ENCODE measurements around the gene ODF2.
"Not testable (repeated sequence)": the region's sequence is repeated elsewhere in the genome, so short reads cannot be mapped to it uniquely, and the experiment has no call there.

ODF2 gene

GRCh38 chr9:128420060-128420650 is 35.7 kb upstream of the ODF2 start:
- in situ Hi-C loops (cut with MboI; ENCODE audit: low sequenced_read_pairs, unreplicated experiment), result no loop called here
- peak; percentile 95 for DNase-seq (ENCODE audit: low spot score)
- TF ChIP-seq CTCF (IDR thresholded peaks at IDR 0.05; ENCODE audit: borderline replicate concordance, control extremely low read depth, extremely low read depth, insufficient read depth, missing control alignments), result peak; percentile 92

DNA sequence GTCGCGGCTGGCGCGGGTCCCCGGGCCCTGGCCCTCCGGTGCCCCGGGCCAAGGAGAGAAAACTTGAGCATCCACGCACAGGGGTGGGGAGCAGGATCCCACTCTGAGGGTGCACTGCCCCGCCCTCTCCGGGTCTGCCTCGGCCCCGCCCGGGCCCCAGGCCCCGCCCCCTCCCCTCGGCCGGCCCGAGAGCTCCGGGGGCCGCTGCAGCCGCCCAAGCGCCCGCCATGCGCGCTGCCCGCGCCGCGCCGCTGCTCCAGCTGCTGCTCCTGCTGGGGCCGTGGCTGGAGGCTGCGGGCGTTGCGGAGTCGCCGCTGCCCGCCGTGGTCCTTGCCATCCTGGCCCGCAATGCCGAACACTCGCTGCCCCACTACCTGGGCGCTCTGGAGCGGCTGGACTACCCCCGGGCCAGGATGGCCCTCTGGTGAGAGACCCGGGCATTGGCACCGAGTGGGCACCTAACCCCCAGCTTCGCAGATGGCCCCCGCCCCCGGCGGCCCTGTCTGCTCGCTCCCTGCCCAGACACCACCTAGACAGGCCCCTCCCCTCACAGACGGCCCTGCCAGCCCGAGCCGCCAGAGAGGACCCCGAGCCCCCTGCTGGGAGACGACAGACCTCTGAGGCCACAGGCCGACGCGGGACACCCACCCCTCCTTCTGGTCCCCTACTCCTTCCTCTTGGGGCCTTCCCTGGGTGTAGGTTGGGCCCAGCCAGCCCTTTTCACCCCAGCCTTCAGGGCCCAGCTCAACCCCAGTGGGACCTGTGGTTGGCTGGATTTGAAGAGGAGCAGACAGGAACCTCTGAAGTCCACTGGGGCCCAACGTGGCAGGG is 34.9 kb upstream of the ODF2 start, which contains the start of gene CERCAM:
Gene CERCAM, plus strand, starts transcription at position 207 of the 831 bp plus-strand sequence. Its CDS starts 21 bp downstream, at position 228.
- peak; percentile 92 for DNase-seq (ENCODE audit: low spot score)

GRCh38 chr9:128421482-128421996 is 34.3 kb upstream of the ODF2 start:
- no peak for TF ChIP-seq CTCF (IDR thresholded peaks at IDR 0.05; ENCODE audit: borderline replicate concordance, control extremely low read depth, extremely low read depth, insufficient read depth, missing control alignments)
- in situ Hi-C loops (cut with MboI; ENCODE audit: low sequenced_read_pairs, unreplicated experiment), result no loop called here
- no peak for DNase-seq (ENCODE audit: low spot score)

More for the DNA sequence above, 34.9 kb upstream of the ODF2 start, which contains the start of gene CERCAM:
- TF ChIP-seq CTCF (IDR thresholded peaks at IDR 0.05; ENCODE audit: borderline replicate concordance, control extremely low read depth, extremely low read depth, insufficient read depth, missing control alignments), result no peak
- in situ Hi-C loops (cut with MboI; ENCODE audit: low sequenced_read_pairs, unreplicated experiment), result no loop called here

- DNase-seq (ENCODE audit: low spot score); in situ Hi-C loops (cut with MboI; ENCODE audit: low sequenced_read_pairs, unreplicated experiment): not testable (repeated sequence)
Observed at GRCh38 chr9:128422022-128422782, 33.6 kb upstream of the ODF2 start.

DNA sequence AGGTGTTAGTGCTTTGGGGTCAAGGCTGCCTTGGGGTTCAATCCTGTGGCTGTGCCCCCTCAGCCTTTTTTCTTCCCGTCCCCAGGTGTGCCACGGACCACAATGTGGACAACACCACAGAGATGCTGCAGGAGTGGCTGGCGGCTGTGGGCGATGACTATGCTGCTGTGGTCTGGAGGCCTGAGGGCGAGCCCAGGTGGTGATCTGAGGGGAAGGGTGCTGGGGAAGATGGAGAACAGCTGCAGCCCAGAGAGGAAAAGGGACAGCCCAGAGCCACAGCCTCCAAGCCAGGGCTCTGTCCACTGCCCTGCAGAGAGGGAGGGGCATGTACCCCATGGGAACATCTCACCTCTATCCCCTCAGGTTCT is 33.0 kb upstream of the ODF2 start:
- DNase-seq (ENCODE audit: low spot score), result no peak
- in situ Hi-C loops (cut with MboI; ENCODE audit: low sequenced_read_pairs, unreplicated experiment), result no loop called here
- no peak for TF ChIP-seq CTCF (IDR thresholded peaks at IDR 0.05; ENCODE audit: borderline replicate concordance, control extremely low read depth, extremely low read depth, insufficient read depth, missing control alignments)

GRCh38 chr9:128423356-128423755 is 32.5 kb upstream of the ODF2 start:
- in situ Hi-C loops (cut with MboI; ENCODE audit: low sequenced_read_pairs, unreplicated experiment); DNase-seq (ENCODE audit: low spot score): not testable (repeated sequence)

DNA sequence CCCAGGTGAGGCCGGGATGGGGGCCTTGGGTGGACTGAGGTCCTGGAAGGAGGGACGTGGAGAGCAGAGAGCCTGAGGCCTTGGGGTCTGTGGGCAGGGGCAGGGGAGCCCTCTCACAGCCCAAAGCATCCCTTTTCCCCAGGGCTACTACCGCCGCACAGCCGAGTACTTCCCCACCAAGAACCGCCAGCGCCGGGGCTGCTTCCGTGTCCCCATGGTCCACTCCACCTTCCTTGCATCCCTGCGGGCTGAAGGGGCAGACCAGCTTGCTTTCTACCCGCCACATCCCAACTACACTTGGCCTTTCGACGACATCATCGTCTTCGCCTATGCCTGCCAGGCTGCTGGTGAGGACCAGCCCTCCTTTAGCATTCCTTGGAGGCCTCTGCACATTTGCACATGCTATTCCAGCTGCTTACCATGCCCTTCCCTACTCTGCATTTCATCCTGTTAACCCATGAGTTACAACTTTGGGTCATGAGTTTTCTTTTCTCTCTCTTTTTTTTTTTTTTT is 31.5 kb upstream of the ODF2 start:
- no peak for DNase-seq (ENCODE audit: low spot score)
- no peak for TF ChIP-seq CTCF (IDR thresholded peaks at IDR 0.05; ENCODE audit: borderline replicate concordance, control extremely low read depth, extremely low read depth, insufficient read depth, missing control alignments)
- in situ Hi-C loops (cut with MboI; ENCODE audit: low sequenced_read_pairs, unreplicated experiment), result no loop called here

All from GM13976 (cell line).